GM19099 (cell line): ENCODE measurements around the gene PXMP2.

Experiments used
- POLR2A ChIP-seq: IDR thresholded peaks from 3 replicates; pipeline ENCODE4 v1.6.1; 2011; ENCODE audit warnings: low read depth; ENCODE audit not compliant: insufficient read length; ENCODE audit errors: extremely low read depth

The PXMP2 gene

GRCh38 chr12:132653567-132654290 is 33.7 kb upstream of the PXMP2 start:
- no peak for TF ChIP-seq POLR2A

GRCh38 chr12:132657004-132657727 is 30.2 kb upstream of the PXMP2 start:
- TF ChIP-seq POLR2A, result no peak

GRCh38 chr12:132658149-132658894 is 29.1 kb upstream of the PXMP2 start:
- TF ChIP-seq POLR2A, result no peak

- TF ChIP-seq POLR2A, result no peak
These were observed 28.2 kb upstream of the PXMP2 start for GRCh38 chr12:132659146-132659545.

GRCh38 chr12:132660052-132660451 is 27.3 kb upstream of the PXMP2 start:
- no peak for TF ChIP-seq POLR2A

GRCh38 chr12:132660996-132661395 is 26.4 kb upstream of the PXMP2 start:
- no peak for TF ChIP-seq POLR2A

GRCh38 chr12:132661972-132662371 is 25.4 kb upstream of the PXMP2 start:
- TF ChIP-seq POLR2A, result no peak

- TF ChIP-seq POLR2A, result no peak
These were observed 24.3 kb upstream of the PXMP2 start for GRCh38 chr12:132662901-132663755.

- no peak for TF ChIP-seq POLR2A
These were observed 22.9 kb upstream of the PXMP2 start for GRCh38 chr12:132664206-132665148.

GRCh38 chr12:132665149-132665491 is 22.3 kb upstream of the PXMP2 start:
- no peak for TF ChIP-seq POLR2A

- TF ChIP-seq POLR2A, result no peak
These were observed 21.6 kb upstream of the PXMP2 start for GRCh38 chr12:132665794-132666193.

- no peak for TF ChIP-seq POLR2A
These were observed 18.9 kb upstream of the PXMP2 start for GRCh38 chr12:132668191-132669088.
